Fibroblast of the aortic adventitia (primary cell): ENCODE data around the gene HOXA9. TPM values are rescaled to one million over a fixed set of nuclear protein-coding genes. Genes with fewer than 3 reads are reported as not detected.
A peak's percentile ranks its signal among the peaks of the same experiment; 100 is the strongest.

Experiments
- DNase-seq: peaks from one replicate; pipeline ENCODE4 v3.0.0-alpha.2; 2010; ENCODE audit warnings: low read depth
- H3K4me3 ChIP-seq: 2 replicates; pipeline ENCODE4 v1.5.1; 2011; ENCODE audit warnings: low read depth, mild to moderate bottlenecking, control low read depth, low read length, moderate library complexity
- small RNA-seq: library from RNA; depleted of rRNA; stranded (forward); fragments of <200 nt; gene quantifications from one replicate; pipeline ENCODE3, GENCODE V24; 2012
- total RNA-seq: library from RNA; depleted of rRNA; stranded (reverse); fragments of >200 nt; gene quantifications from 2 replicates; pipeline ENCODE4 v1.2.3, GENCODE V29; 2012; ENCODE audit warnings: low replicate concordance
- TF ChIP-seq, protein P1 (sequence below): IDR thresholded peaks from 2 replicates; pipeline ENCODE4 v1.5.1; 2011; ENCODE audit warnings: mild to moderate bottlenecking, low read length, control low read depth, inconsistent platforms; ENCODE audit not compliant: insufficient read depth

The HOXA9 gene
- total RNA-seq, 1 donor, result not detected

DNA sequence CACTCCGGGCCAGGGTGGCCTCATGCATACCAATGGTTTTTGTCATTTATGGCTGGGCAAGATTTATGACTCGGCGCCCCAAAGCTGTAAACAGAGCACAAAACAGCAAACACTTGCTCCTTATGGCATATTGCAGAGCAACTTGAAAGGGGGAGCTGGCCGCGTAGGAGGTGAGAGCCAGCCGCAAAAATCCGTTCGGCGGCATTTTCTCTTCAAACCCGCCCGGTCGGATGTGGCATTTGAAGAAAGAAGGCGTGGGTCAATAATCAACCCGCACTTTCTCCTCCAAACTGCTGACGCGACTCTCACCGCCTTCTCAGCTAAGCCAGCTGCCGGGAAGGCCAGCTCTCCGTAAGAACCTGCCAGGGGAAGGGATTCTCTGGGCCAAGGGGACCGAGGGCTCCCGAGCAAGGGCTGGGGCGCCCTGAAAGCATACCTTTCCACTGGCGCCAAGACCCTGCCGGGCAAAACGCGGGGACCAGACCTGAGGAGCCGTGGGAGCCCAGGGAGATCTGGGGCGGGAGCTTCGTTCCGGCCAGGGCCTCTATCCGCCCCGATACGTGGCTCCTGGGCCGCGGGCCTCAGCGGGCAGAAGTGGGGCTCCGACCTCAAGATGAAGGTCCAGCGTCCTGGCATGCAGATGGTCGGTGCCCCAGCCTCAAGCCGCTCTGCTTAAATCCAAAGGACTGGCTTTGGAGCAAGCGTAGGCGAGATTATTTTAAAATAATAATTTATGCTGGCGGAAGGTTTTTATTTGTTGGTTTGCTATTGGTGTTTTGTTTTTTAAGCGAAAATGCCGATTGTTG, 49.9 kb downstream of the HOXA9 start:
- TF ChIP-seq, protein P1, sequence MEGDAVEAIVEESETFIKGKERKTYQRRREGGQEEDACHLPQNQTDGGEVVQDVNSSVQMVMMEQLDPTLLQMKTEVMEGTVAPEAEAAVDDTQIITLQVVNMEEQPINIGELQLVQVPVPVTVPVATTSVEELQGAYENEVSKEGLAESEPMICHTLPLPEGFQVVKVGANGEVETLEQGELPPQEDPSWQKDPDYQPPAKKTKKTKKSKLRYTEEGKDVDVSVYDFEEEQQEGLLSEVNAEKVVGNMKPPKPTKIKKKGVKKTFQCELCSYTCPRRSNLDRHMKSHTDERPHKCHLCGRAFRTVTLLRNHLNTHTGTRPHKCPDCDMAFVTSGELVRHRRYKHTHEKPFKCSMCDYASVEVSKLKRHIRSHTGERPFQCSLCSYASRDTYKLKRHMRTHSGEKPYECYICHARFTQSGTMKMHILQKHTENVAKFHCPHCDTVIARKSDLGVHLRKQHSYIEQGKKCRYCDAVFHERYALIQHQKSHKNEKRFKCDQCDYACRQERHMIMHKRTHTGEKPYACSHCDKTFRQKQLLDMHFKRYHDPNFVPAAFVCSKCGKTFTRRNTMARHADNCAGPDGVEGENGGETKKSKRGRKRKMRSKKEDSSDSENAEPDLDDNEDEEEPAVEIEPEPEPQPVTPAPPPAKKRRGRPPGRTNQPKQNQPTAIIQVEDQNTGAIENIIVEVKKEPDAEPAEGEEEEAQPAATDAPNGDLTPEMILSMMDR, result no peak
- peak; percentile 68 for DNase-seq
- H3K4me3 ChIP-seq, result peak overlapping the region; percentile 72

DNA sequence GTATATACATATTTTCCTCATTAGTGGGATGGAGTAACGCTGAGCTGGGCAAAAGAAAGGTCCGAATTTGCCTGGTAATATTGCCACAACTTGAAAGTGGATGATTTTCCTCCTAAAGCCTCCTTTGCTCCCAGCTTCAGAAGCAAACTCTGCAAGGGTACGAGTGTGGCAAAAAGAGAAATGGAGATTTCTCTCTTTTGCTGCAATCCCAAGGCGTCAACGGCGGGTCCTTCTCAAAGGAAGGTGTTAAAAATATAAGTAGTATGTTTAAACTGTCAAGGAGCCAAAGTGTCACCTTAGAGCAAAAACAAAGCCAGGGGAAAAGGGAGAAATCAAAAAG, 50.5 kb downstream of the HOXA9 start:
- TF ChIP-seq, protein P1, result no peak

DNA sequence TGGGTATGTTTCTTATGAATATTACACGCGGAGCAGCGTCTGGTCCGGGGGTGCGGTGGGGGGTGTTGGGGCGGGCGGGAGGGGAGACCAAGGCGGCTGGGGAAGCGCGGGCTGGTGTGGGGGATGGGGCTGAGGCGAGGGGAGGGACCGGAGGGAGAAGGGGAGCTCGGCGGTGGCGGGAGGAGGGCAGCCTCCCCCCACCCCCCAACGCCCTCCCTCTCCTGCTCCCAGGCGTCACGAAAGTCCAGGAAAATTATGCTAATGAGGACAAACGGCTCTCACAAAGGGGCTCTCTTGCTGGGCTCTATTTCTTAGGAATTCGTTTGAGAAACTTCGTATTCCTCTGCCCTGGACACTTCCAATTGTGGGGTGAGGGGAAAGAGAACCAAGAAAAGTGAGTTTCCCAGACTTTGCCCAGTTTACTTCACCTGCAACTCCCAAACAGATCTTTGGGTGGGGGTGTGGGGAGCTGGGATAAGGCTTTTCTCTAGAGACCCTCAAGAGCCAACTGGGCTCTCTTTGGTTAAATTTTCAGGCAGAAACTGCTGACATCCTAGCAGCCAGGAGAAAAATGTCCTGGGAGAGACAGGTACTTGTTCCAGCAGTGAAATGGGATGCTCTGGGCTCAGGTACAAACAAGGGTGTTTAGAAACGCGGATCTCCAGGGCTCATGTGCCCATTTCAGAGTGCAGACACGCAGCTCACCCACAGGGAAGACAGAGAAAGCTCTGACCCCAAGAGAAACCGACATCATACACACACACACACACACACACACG, 51.2 kb downstream of the HOXA9 start:
- H3K4me3 ChIP-seq, result peak overlapping the region; percentile 78
- peak; percentile 66 for DNase-seq
- TF ChIP-seq, protein P1, result no peak

More for the DNA sequence above, 50.5 kb downstream of the HOXA9 start:
- peak overlapping the region; percentile 72 for H3K4me3 ChIP-seq
- no peak for DNase-seq

DNA sequence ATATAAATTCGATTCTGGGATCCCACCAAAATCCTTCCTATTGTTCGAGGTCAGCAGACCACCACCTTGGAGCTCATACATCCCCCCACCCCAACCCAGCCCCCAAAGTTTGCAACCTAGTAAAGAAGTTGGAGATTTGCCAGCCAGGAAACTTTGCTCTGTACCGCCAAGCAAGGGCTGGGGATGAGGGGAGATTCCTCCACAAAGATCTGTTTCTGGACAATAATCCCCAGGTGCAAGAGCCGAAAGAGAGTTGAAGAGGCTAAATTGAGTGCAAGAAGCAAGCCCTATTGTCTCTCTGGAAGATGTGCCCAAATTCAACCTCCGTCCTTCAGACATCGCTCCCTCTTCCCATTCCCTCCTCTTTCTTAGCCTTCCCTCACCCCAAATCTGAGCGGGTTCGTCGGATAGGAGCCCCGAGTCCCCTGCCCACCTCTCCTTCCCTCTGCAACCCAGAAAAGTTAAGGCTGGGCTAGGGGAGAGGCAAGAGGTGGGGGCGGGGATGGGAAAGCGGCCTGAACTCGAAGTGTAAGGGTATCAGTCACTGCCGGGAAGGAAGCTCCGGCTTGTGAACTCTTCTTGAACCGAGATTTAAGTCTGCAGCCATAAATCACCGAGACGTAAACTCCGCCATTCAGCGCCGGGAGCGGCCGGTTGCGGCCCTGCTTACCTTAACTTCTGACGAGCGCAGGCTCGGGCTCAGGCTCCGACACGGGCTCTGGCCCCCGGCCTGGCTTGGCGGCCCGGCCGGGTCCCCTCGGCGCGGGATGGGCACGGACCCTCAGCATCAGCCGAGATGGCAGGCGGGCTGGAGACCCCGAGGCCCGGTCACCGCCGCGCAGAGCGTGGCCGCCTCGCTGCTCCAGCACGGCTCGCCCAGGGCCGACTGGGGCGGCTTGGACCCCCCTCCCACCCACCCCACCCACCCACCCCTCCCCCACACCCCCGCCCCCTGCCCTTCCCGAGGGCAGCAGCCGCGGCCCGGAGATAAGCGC, 52.1 kb downstream of the HOXA9 start:
- peak overlapping the region; percentile 78 for H3K4me3 ChIP-seq
- TF ChIP-seq, protein P1, result no peak
- peak; percentile 90 for DNase-seq

Small RNA genes within 50 kb of the gene (small RNA-seq; reads per million reads assigned to genes)
- gene AC004080.5, result not detected
- not detected for gene RF02140
- not detected for gene RF02141

Other genes with a start within 250 kb of the HOXA9 start
- gene HOXA1, start 69.5 kb downstream of the HOXA9 start, total RNA-seq, result 0.72 TPM in 1 of 2 replicates, not detected in the other
- gene HOXA2, start 62.9 kb downstream of the HOXA9 start, total RNA-seq, result 0.16 and 3.6 TPM in 2 replicates
- 0.57 and 0.99 TPM in 2 replicates for gene HOXA4, start 34.8 kb downstream of the HOXA9 start, total RNA-seq
- 0.72 and 2.4 TPM in 2 replicates for gene HOXA5, start 21.9 kb downstream of the HOXA9 start, total RNA-seq
- gene HOXA6, start 17.8 kb downstream of the HOXA9 start, total RNA-seq, result not detected in 2 replicates
- 1.2 and 3.5 TPM in 2 replicates for gene HOXA3, start 13.0 kb downstream of the HOXA9 start, total RNA-seq
- not detected in 2 replicates for gene HOXA7, start 8.9 kb downstream of the HOXA9 start, total RNA-seq
- gene HOXA10, start 8.8 kb upstream of the HOXA9 start, total RNA-seq, result 0.08 TPM in 1 of 2 replicates, not detected in the other
- not detected in 2 replicates for gene HOXA11, start 19.7 kb upstream of the HOXA9 start, total RNA-seq
- not detected in 2 replicates for gene HOXA13, start 34.6 kb upstream of the HOXA9 start, total RNA-seq
- gene EVX1, start 77.3 kb upstream of the HOXA9 start, total RNA-seq, result not detected in 2 replicates